K562 (cell line): ENCODE results near the gene PAFAH2. TPM values are rescaled to one million over a fixed set of nuclear protein-coding genes. Genes with fewer than 3 reads are reported as not detected.

Experiments used
- ARID1B ChIP-seq: fragments of 450-650 bp; IDR thresholded peaks from 2 replicates; pipeline ENCODE4 v1.6.1; 2016; ENCODE audit warnings: antibody characterized with exemption, mild to moderate bottlenecking, inconsistent platforms
- CEBPG ChIP-seq, 3 experiments: fragments of 200-800 bp in 1 of 3; sonication (Bioruptor generic) in 1 of 3; sonication (generic) in 1 of 3; formaldehyde crosslinking in 1 of 3; IDR thresholded peaks in 2 of 3; conservative IDR thresholded peaks in 1 of 3; 2 replicates each; pipeline versions ENCODE4 v1.6.1 to v1.8.0; 2016 to 2022; ENCODE audit warnings: missing compliant biosample characterization in 2 of 3, missing genetic modification characterization in 2 of 3, mild to moderate bottlenecking in 1 of 3, missing genetic modification reagents in 1 of 3
- DPF2 ChIP-seq: fragments of 450-650 bp; IDR thresholded peaks from 2 replicates; pipeline ENCODE4 v1.6.1; 2016
- FOXA1 ChIP-seq: fragments of 450-650 bp; IDR thresholded peaks from 2 replicates; pipeline ENCODE4 v1.6.1; 2016; ENCODE audit warnings: mild to moderate bottlenecking, borderline replicate concordance
- GATA2 ChIP-seq: sonication (generic); formaldehyde crosslinking; IDR thresholded peaks from 2 replicates; pipeline ENCODE4 v1.4.0; 2020; ENCODE audit warnings: mild to moderate bottlenecking, missing genetic modification reagents
- GTF2F1 ChIP-seq: IDR thresholded peaks from 2 replicates; pipeline ENCODE4 v1.6.1; 2011; ENCODE audit warnings: low read depth, low read length, improper control_type of control experiment
- HDAC1 ChIP-seq, 2 experiments: fragments of 450-650 bp; IDR thresholded peaks; 2 replicates each; pipeline ENCODE4 v1.6.1; 2016 to 2017; ENCODE audit warnings: inconsistent platforms in 1 of 2, mild to moderate bottlenecking in 1 of 2, moderate library complexity in 1 of 2
- IFI16 ChIP-seq: fragments of 250-450 bp; sonication (Bioruptor Pico); IDR thresholded peaks from 2 replicates; pipeline ENCODE4 v2.1.2; 2022; ENCODE audit warnings: mild to moderate bottlenecking, inconsistent platforms
- NFIC ChIP-seq: fragments of 450-650 bp; IDR thresholded peaks from 2 replicates; pipeline ENCODE4 v1.6.1; 2017; ENCODE audit warnings: mild to moderate bottlenecking, inconsistent platforms
- PYGO2 ChIP-seq: fragments of 450-650 bp; IDR thresholded peaks from 2 replicates; pipeline ENCODE4 v1.6.1; 2016; ENCODE audit warnings: mild to moderate bottlenecking, missing genetic modification characterization, moderate library complexity, missing compliant biosample characterization
- SETDB1 ChIP-seq: IDR thresholded peaks from one replicate; pipeline ENCODE4 v1.6.1; 2012; ENCODE audit warnings: low read length, control low read depth, inconsistent platforms
- SMARCC2 ChIP-seq: fragments of 450-650 bp; IDR thresholded peaks from 2 replicates; pipeline ENCODE4 v1.6.1; 2017; ENCODE audit warnings: antibody characterized with exemption, moderate library complexity, mild to moderate bottlenecking, low read depth
- SPI1 ChIP-seq: IDR thresholded peaks from 2 replicates; pipeline ENCODE4 v1.6.1; 2011; ENCODE audit warnings: low read depth, low read length, control low read depth, borderline replicate concordance
- TCFL5 ChIP-seq: fragments of 250-450 bp; sonication (Bioruptor Pico); conservative IDR thresholded peaks from 2 replicates; pipeline ENCODE4 v1.6.1; 2021; ENCODE audit warnings: mild to moderate bottlenecking, moderate library complexity, matching md5 sums
- TRIM24 ChIP-seq, 2 experiments: fragments of 450-650 bp; IDR thresholded peaks; 2 replicates each; pipeline ENCODE4 v1.6.1; 2016
- TRIM28 ChIP-seq: fragments of 450-650 bp; IDR thresholded peaks from 2 replicates; pipeline ENCODE4 v1.6.1; 2017
- ZC3H4 ChIP-seq: sonication (generic); formaldehyde crosslinking; IDR thresholded peaks from 2 replicates; pipeline ENCODE4 v1.9.0; 2021; ENCODE audit warnings: missing genetic modification reagents, borderline replicate concordance
- ZNF197 ChIP-seq: fragments of 200-800 bp; sonication (Bioruptor generic); IDR thresholded peaks from 2 replicates; pipeline ENCODE4 v1.6.1; 2016; ENCODE audit warnings: low read depth, missing genetic modification characterization, missing compliant biosample characterization
- ZNF274 ChIP-seq: IDR thresholded peaks from 2 replicates; pipeline ENCODE4 v1.6.1; 2011; ENCODE audit warnings: low read depth, mild to moderate bottlenecking, low read length, moderate library complexity, borderline replicate concordance
- ZNF695 ChIP-seq: fragments of 450-650 bp; formaldehyde crosslinking; IDR thresholded peaks from 2 replicates; pipeline ENCODE4 v1.4.0; 2020; ENCODE audit warnings: mild to moderate bottlenecking, moderate library complexity
- polyA plus RNA-seq, 8 experiments: library from polyadenylated mRNA; depleted of rRNA in 4 of 8; stranded (reverse) in 5 of 8; unstranded in 3 of 8; fragments of >200 nt; fragmentation: Nextera tagmentation in 2 of 8; fragmentation: Illumina TruSeq in 1 of 8; extraction: Ambion mirVana in 2 of 8; extraction: Trizol in 1 of 8; gene quantifications; 2 replicates each; pipeline versions ENCODE4 v1.2.1 to v1.2.3, GENCODE V29; 2011 to 2014; ENCODE audit warnings: inconsistent platforms in 1 of 8, missing spikeins in 1 of 8
- total RNA-seq, 7 experiments: library from RNA; depleted of rRNA in 6 of 7; stranded (reverse); fragments of >200 nt in 6 of 7; fragmentation: Illumina TruSeq in 2 of 7; extraction: Trizol in 2 of 7; gene quantifications; 2 replicates each; pipeline versions ENCODE4 v1.2.1 to v1.2.3, GENCODE V29; 2011 to 2021; ENCODE audit warnings: low replicate concordance in 1 of 7
- TF ChIP-seq, protein P1 (sequence below), 2 experiments: IDR thresholded peaks in 1 of 2; conservative IDR thresholded peaks in 1 of 2; 2 replicates each; pipeline ENCODE4 v1.6.1; 2016; ENCODE audit warnings: low read depth in 2 of 2, mild to moderate bottlenecking in 1 of 2, missing compliant biosample characterization in 1 of 2, missing genetic modification characterization in 1 of 2, moderate library complexity in 1 of 2
- TF ChIP-seq, protein P2 (sequence below): fragments of 150-350 bp; IDR thresholded peaks from 2 replicates; pipeline ENCODE4 v1.6.1; 2014; ENCODE audit warnings: low read depth, mild to moderate bottlenecking, low read length, borderline replicate concordance
- TF ChIP-seq, protein P3 (sequence below): sonication (generic); formaldehyde crosslinking; IDR thresholded peaks from 2 replicates; pipeline ENCODE4 v1.8.0; 2022; ENCODE audit warnings: missing genetic modification reagents, mild to moderate bottlenecking, borderline replicate concordance

Gene PAFAH2
- total and polyA plus RNA-seq, 9 of the 15 experiments (the other 6 are each of a cell fraction or from before 2014, with no cell fraction given): 4.2 to 10.9 (median 6.8) TPM

DNA sequence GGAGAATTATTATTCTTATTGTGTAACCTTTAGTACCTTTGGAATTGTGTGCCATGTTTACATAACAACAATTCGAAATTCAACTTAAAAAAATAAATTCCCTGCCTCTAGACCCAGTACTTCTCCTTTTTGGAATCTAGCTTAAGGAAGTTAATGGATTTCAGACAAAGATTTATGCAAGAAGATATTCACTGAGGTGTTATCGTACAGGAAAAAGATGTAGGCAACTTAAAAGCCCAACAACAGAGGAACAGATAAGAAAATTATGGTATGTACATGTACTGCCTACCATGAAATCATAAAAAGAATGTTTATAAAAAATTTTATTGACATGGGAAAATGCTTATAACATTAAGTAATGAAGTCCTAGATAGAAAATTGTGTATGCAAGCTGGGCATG, 73.4 kb downstream of the PAFAH2 start (continued):
- TF ChIP-seq HDAC1 (IDR thresholded peaks at IDR 0.05) (peak in 1 of 2 experiments; percentile 16; a peak in 1 of 4 replicates), TCFL5 (CRISPR knock-in tag) (no peak), NFIC (no peak), IFI16 (CRISPR knock-in tag) (no peak), PYGO2 (no peak), SETDB1 (no peak), SPI1 (no peak; the same call in 1 of the 2 replicates), ZNF274 (no peak), TRIM24 (IDR thresholded peaks at IDR 0.05) (no peak), GATA2 (CRISPR knock-in tag) (no peak), DPF2 (peak; percentile 47; the same call in 1 of the 2 replicates), ARID1B (peak; percentile 74), ZNF695 (no peak), ZC3H4 (no peak), ZNF197 (CRISPR knock-in tag) (no peak), CEBPG (CRISPR knock-in tag; IDR thresholded peaks at IDR 0.05) (no peak), CEBPG (tag; conservative IDR thresholded peaks at IDR 0.05 in 1 of 2, IDR thresholded peaks at IDR 0.05 in 1 of 2) (0 out of 4 replicates have a peak, but pooled peaks have one; percentile 15 to 17), SMARCC2 (peak; percentile 63; the same call in 1 of the 2 replicates), FOXA1 (no peak), TRIM28 (no peak), GTF2F1 (no peak)
- TF ChIP-seq, protein P1, sequence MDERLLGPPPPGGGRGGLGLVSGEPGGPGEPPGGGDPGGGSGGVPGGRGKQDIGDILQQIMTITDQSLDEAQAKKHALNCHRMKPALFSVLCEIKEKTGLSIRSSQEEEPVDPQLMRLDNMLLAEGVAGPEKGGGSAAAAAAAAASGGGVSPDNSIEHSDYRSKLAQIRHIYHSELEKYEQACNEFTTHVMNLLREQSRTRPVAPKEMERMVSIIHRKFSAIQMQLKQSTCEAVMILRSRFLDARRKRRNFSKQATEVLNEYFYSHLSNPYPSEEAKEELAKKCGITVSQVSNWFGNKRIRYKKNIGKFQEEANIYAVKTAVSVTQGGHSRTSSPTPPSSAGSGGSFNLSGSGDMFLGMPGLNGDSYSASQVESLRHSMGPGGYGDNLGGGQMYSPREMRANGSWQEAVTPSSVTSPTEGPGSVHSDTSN (CRISPR knock-in tag; IDR thresholded peaks at IDR 0.05; ENCODE audit: low read depth): no peak
- TF ChIP-seq, protein P1 (tag; conservative IDR thresholded peaks at IDR 0.05; ENCODE audit: low read depth): peak; percentile 61; the same call in 1 of the 2 replicates
- TF ChIP-seq, protein P2, sequence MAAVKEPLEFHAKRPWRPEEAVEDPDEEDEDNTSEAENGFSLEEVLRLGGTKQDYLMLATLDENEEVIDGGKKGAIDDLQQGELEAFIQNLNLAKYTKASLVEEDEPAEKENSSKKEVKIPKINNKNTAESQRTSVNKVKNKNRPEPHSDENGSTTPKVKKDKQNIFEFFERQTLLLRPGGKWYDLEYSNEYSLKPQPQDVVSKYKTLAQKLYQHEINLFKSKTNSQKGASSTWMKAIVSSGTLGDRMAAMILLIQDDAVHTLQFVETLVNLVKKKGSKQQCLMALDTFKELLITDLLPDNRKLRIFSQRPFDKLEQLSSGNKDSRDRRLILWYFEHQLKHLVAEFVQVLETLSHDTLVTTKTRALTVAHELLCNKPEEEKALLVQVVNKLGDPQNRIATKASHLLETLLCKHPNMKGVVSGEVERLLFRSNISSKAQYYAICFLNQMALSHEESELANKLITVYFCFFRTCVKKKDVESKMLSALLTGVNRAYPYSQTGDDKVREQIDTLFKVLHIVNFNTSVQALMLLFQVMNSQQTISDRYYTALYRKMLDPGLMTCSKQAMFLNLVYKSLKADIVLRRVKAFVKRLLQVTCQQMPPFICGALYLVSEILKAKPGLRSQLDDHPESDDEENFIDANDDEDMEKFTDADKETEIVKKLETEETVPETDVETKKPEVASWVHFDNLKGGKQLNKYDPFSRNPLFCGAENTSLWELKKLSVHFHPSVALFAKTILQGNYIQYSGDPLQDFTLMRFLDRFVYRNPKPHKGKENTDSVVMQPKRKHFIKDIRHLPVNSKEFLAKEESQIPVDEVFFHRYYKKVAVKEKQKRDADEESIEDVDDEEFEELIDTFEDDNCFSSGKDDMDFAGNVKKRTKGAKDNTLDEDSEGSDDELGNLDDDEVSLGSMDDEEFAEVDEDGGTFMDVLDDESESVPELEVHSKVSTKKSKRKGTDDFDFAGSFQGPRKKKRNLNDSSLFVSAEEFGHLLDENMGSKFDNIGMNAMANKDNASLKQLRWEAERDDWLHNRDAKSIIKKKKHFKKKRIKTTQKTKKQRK: no peak
- TF ChIP-seq, protein P3, sequence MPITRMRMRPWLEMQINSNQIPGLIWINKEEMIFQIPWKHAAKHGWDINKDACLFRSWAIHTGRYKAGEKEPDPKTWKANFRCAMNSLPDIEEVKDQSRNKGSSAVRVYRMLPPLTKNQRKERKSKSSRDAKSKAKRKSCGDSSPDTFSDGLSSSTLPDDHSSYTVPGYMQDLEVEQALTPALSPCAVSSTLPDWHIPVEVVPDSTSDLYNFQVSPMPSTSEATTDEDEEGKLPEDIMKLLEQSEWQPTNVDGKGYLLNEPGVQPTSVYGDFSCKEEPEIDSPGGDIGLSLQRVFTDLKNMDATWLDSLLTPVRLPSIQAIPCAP (CRISPR knock-in tag): no peak
